GM10847 (cell line): ENCODE measurements around the gene ZSWIM4.
A peak's percentile ranks its signal among the peaks of the same experiment; 100 is the strongest.

Experiments used
- POLR2A ChIP-seq: IDR thresholded peaks from 2 replicates; pipeline ENCODE4 v1.6.1; 2011; ENCODE audit not compliant: insufficient read length; ENCODE audit errors: extremely low read depth

Gene ZSWIM4

GRCh38 chr19:13766095-13766481 is 29.2 kb upstream of the ZSWIM4 start:
- TF ChIP-seq POLR2A: no peak

GRCh38 chr19:13768510-13768909 is 26.7 kb upstream of the ZSWIM4 start:
- no peak for TF ChIP-seq POLR2A

- TF ChIP-seq POLR2A: no peak
Measured at GRCh38 chr19:13770013-13770635, 25.1 kb upstream of the ZSWIM4 start.

GRCh38 chr19:13774217-13775191 is 20.7 kb upstream of the ZSWIM4 start, which contains the start of gene C19orf53:
Gene C19orf53, plus strand, starts transcription at chr19:13774456. Its CDS starts 22 bp downstream, at chr19:13774478.
- TF ChIP-seq POLR2A: peak; percentile 77

- TF ChIP-seq POLR2A: no peak
Measured at GRCh38 chr19:13778398-13778797, 16.8 kb upstream of the ZSWIM4 start.

- TF ChIP-seq POLR2A: no peak
Measured at GRCh38 chr19:13778847-13779246, 16.4 kb upstream of the ZSWIM4 start.

- TF ChIP-seq POLR2A: no peak
Measured at GRCh38 chr19:13781547-13781946, 13.7 kb upstream of the ZSWIM4 start.

- TF ChIP-seq POLR2A: no peak
Measured at GRCh38 chr19:13782537-13782936, 12.7 kb upstream of the ZSWIM4 start.

GRCh38 chr19:13783565-13784500 is 11.4 kb upstream of the ZSWIM4 start:
- no peak for TF ChIP-seq POLR2A

- TF ChIP-seq POLR2A: no peak
Measured at GRCh38 chr19:13784731-13785452, 10.4 kb upstream of the ZSWIM4 start.

- TF ChIP-seq POLR2A: no peak
Measured at GRCh38 chr19:13788991-13789390, 6.3 kb upstream of the ZSWIM4 start.

GRCh38 chr19:13790354-13790753 is 4.9 kb upstream of the ZSWIM4 start:
- no peak for TF ChIP-seq POLR2A

- TF ChIP-seq POLR2A: no peak
Measured at GRCh38 chr19:13794398-13794756, 866 bp upstream of the ZSWIM4 start.

- TF ChIP-seq POLR2A: no peak
Measured at GRCh38 chr19:13795595-13796300, 505 bp downstream of the ZSWIM4 start.
